Breast epithelium (tissue), 3 donors: ENCODE data around the gene SERTAD4.

Source experiments
- POLR2A ChIP-seq: fragments of 450-650 bp; IDR thresholded peaks from one replicate; pipeline ENCODE4 v1.6.1; 2016; ENCODE audit warnings: antibody characterized with exemption, mild to moderate bottlenecking, moderate library complexity
- POLR2AphosphoS5 ChIP-seq, 3 donors: sonication (generic); formaldehyde crosslinking; IDR thresholded peaks; one replicate each; pipeline ENCODE4 v1.6.1; 2017; ENCODE audit warnings: antibody characterized with exemption in 3 of 3
- TF ChIP-seq, protein P1 (sequence below), 3 donors: fragments of 450-650 bp; IDR thresholded peaks; one replicate each; pipeline ENCODE4 v1.5.1; 2016 to 2017; ENCODE audit warnings: antibody characterized with exemption in 3 of 3, mild to moderate bottlenecking in 3 of 3, moderate library complexity in 3 of 3

DNA sequence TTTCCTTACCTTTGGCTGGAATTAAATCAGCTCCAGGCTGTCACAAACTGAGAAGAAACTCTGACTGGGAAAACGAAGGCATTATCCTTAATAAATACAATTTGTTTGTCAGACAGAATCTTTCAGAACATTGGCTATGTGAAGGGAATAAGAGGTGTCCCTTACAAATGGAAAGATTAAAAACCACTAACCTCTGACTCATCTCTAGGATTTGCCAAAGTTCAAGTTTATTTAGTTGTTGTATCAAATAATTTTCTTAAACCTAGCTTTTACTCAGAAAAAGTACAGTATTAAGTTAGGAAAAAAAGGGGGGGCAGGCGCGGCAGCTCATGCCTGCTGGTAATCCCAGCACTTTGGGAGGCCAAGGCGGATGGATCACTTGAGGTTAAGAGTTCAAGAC lies 15.7 kb downstream of the SERTAD4 start:
- TF ChIP-seq POLR2AphosphoS5 (IDR thresholded peaks at IDR 0.05) = no peak
- TF ChIP-seq, protein P1, sequence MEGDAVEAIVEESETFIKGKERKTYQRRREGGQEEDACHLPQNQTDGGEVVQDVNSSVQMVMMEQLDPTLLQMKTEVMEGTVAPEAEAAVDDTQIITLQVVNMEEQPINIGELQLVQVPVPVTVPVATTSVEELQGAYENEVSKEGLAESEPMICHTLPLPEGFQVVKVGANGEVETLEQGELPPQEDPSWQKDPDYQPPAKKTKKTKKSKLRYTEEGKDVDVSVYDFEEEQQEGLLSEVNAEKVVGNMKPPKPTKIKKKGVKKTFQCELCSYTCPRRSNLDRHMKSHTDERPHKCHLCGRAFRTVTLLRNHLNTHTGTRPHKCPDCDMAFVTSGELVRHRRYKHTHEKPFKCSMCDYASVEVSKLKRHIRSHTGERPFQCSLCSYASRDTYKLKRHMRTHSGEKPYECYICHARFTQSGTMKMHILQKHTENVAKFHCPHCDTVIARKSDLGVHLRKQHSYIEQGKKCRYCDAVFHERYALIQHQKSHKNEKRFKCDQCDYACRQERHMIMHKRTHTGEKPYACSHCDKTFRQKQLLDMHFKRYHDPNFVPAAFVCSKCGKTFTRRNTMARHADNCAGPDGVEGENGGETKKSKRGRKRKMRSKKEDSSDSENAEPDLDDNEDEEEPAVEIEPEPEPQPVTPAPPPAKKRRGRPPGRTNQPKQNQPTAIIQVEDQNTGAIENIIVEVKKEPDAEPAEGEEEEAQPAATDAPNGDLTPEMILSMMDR (IDR thresholded peaks at IDR 0.05) = no peak
- no peak for TF ChIP-seq POLR2A
